ENCODE results near the gene OTUB2. TPM values are rescaled to one million over a fixed set of nuclear protein-coding genes. Genes with fewer than 3 reads are reported as not detected.

OTUB2 gene
- polyA plus RNA-seq, 1 of the 3 experiments (the other 2 are of a cell fraction), result 1.4 TPM

DNA sequence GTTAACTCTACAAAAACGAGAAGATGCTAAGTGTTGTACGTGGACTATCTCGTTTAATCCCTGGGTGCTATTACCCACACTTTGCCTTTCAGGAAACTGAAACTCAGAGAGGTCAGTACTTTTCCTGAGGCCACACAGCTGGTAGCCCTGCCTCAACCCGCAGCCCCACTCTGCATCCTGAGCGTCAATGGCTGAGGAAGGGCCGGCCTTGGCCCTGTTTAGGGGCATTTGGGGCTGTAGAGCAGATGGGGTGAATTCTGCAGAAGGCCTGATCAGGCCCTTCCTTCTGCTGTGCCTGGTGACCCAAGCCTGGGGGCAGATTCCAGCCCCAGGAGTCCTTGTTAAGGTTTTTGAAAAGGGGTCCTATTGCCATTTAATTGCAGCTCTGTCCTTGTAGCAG, 32.8 kb upstream of the OTUB2 start:
- H3K4me1 ChIP-seq (ENCODE audit: control insufficient read depth in 1 of 2, insufficient read depth in 2 of 2, low read depth in 1 of 2, low read length in 1 of 2), result peaks cover 0 to 11% of the 10 kb centered on the region in 2 experiments; a peak in 3 of 4 replicates
- TF ChIP-seq RCOR1 (IDR thresholded peaks at IDR 0.05; ENCODE audit: low read length) (no peak), EP300 (IDR thresholded peaks at IDR 0.05; ENCODE audit: borderline replicate concordance in 1 of 2, low read depth in 1 of 2, low read length in 1 of 2) (no peak), JUND (IDR thresholded peaks at IDR 0.05) (no peak), MXI1 (IDR thresholded peaks at IDR 0.05; ENCODE audit: low read depth, low read length) (no peak), POLR2AphosphoS5 (IDR thresholded peaks at IDR 0.05; ENCODE audit: low read depth, low read length) (no peak), GATA2 (CRISPR knock-in tag; IDR thresholded peaks at IDR 0.05) (no peak), TEAD4 (IDR thresholded peaks at IDR 0.05; ENCODE audit: borderline replicate concordance, insufficient read depth) (no peak), GABPA (IDR thresholded peaks at IDR 0.05; ENCODE audit: low read depth) (no peak), FOXM1 (IDR thresholded peaks at IDR 0.05; ENCODE audit: low read depth) (no peak), USF2 (IDR thresholded peaks at IDR 0.05; ENCODE audit: borderline replicate concordance, low read depth, low read length) (no peak), RAD21 (IDR thresholded peaks at IDR 0.05; ENCODE audit: low read length) (no peak), SIN3A (IDR thresholded peaks at IDR 0.05; ENCODE audit: borderline replicate concordance, low read depth, low read length) (no peak), EZH2phosphoT487 (IDR thresholded peaks at IDR 0.05; ENCODE audit: borderline replicate concordance, low read depth) (no peak), FOXJ3 (CRISPR knock-in tag; IDR thresholded peaks at IDR 0.05) (no peak), FOSL2 (IDR thresholded peaks at IDR 0.05; ENCODE audit: borderline replicate concordance, low read depth) (no peak), MEF2A (IDR thresholded peaks at IDR 0.05; ENCODE audit: borderline replicate concordance, low read depth) (no peak), TAF1 (IDR thresholded peaks at IDR 0.05; ENCODE audit: borderline replicate concordance, low read depth, low read length) (no peak)
- TF ChIP-seq, protein P1, sequence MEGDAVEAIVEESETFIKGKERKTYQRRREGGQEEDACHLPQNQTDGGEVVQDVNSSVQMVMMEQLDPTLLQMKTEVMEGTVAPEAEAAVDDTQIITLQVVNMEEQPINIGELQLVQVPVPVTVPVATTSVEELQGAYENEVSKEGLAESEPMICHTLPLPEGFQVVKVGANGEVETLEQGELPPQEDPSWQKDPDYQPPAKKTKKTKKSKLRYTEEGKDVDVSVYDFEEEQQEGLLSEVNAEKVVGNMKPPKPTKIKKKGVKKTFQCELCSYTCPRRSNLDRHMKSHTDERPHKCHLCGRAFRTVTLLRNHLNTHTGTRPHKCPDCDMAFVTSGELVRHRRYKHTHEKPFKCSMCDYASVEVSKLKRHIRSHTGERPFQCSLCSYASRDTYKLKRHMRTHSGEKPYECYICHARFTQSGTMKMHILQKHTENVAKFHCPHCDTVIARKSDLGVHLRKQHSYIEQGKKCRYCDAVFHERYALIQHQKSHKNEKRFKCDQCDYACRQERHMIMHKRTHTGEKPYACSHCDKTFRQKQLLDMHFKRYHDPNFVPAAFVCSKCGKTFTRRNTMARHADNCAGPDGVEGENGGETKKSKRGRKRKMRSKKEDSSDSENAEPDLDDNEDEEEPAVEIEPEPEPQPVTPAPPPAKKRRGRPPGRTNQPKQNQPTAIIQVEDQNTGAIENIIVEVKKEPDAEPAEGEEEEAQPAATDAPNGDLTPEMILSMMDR (IDR thresholded peaks at IDR 0.05), result no peak
- TF ChIP-seq, protein P2, sequence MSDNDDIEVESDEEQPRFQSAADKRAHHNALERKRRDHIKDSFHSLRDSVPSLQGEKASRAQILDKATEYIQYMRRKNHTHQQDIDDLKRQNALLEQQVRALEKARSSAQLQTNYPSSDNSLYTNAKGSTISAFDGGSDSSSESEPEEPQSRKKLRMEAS (IDR thresholded peaks at IDR 0.05; ENCODE audit: low read depth), result no peak
- TF ChIP-seq, protein P3, sequence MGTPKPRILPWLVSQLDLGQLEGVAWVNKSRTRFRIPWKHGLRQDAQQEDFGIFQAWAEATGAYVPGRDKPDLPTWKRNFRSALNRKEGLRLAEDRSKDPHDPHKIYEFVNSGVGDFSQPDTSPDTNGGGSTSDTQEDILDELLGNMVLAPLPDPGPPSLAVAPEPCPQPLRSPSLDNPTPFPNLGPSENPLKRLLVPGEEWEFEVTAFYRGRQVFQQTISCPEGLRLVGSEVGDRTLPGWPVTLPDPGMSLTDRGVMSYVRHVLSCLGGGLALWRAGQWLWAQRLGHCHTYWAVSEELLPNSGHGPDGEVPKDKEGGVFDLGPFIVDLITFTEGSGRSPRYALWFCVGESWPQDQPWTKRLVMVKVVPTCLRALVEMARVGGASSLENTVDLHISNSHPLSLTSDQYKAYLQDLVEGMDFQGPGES (IDR thresholded peaks at IDR 0.05; ENCODE audit: low read depth, low read length), result no peak
- H3K27me3 ChIP-seq (ENCODE audit: insufficient read depth), result no peaks in the 10 kb centered on the region
- WGBS (ENCODE audit: low lambda C conversion rate), result 92% methylated on average over 6 of the region's 6 CpGs
- H4K20me1 ChIP-seq (ENCODE audit: insufficient read depth), result no peaks in the 10 kb centered on the region
- no peaks in the 10 kb centered on the region for H3K9me3 ChIP-seq
- peaks cover 10% of the 10 kb centered on the region for H3F3A ChIP-seq (replicated peaks; ENCODE audit: insufficient read depth)
- no peak overlapping the region for H2AFZ ChIP-seq (ENCODE audit: low read depth)
- H3K4me2 ChIP-seq, result no peak overlapping the region
- no peak overlapping the region for H3K4me3 ChIP-seq (ENCODE audit: low read depth in 2 of 2, low read length in 1 of 2)
- DNase-seq, result no peak
- no peaks in the 10 kb centered on the region for H3K36me3 ChIP-seq (replicated peaks in 1 of 2; ENCODE audit: control insufficient read depth in 1 of 2, insufficient read depth in 2 of 2, low read length in 1 of 2)
- no peaks in the 10 kb centered on the region for H3K79me2 ChIP-seq (ENCODE audit: insufficient read depth)
- no peak overlapping the region for H3K27ac ChIP-seq (ENCODE audit: low read depth in 2 of 2, low read length in 1 of 2)
- ChIA-PET POLR2A (no interaction called here), CTCF (interaction anchor here (1.3 to 2.4 kb wide), 5 partner anchors 8 to 187 kb away, joined by 3 to 19 read pairs (median 12); no protein-coding TSS in a partner anchor)
- H3K9ac ChIP-seq, result no peak overlapping the region
- H3K9me2 ChIP-seq, result no peaks in the 10 kb centered on the region
